GM23338 (cell line): ENCODE measurements around the gene TNS1.

Experiments used
- EZH2 ChIP-seq: fragments of 200-600 bp; sonication (generic); IDR thresholded peaks from one replicate; pipeline ENCODE4 v1.8.0; 2017; ENCODE audit warnings: antibody characterized with exemption, mild to moderate bottlenecking, low read depth; ENCODE audit not compliant: unreplicated experiment
- POLR2AphosphoS5 ChIP-seq: IDR thresholded peaks from 2 replicates; pipeline ENCODE4 v1.6.1; 2016; ENCODE audit warnings: antibody characterized with exemption, low read depth
- TF ChIP-seq, protein P1 (sequence below), 2 experiments: fragments of 200-600 bp in 1 of 2; sonication (generic) in 1 of 2; conservative IDR thresholded peaks; 2 replicates each; pipeline versions ENCODE4 v1.5.1 to v1.6.1; 2016 to 2017; ENCODE audit warnings: antibody characterized with exemption in 2 of 2, low read depth in 2 of 2, mild to moderate bottlenecking in 2 of 2, moderate library complexity in 1 of 2

- TF ChIP-seq, protein P1, sequence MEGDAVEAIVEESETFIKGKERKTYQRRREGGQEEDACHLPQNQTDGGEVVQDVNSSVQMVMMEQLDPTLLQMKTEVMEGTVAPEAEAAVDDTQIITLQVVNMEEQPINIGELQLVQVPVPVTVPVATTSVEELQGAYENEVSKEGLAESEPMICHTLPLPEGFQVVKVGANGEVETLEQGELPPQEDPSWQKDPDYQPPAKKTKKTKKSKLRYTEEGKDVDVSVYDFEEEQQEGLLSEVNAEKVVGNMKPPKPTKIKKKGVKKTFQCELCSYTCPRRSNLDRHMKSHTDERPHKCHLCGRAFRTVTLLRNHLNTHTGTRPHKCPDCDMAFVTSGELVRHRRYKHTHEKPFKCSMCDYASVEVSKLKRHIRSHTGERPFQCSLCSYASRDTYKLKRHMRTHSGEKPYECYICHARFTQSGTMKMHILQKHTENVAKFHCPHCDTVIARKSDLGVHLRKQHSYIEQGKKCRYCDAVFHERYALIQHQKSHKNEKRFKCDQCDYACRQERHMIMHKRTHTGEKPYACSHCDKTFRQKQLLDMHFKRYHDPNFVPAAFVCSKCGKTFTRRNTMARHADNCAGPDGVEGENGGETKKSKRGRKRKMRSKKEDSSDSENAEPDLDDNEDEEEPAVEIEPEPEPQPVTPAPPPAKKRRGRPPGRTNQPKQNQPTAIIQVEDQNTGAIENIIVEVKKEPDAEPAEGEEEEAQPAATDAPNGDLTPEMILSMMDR (conservative IDR thresholded peaks at IDR 0.05; ENCODE audit: low read depth in 2 of 2) = no peak
- no peak for TF ChIP-seq EZH2
- no peak for TF ChIP-seq POLR2AphosphoS5
These were observed 196.4 kb downstream of the TNS1 start for GRCh38 chr2:217806482-217806765.
